Adrenal gland (tissue), 5 donors: Measurements from ENCODE around the gene KIAA0930.

ENCODE experiments used
- POLR2A ChIP-seq, 2 donors: fragments of 450-650 bp; IDR thresholded peaks; one replicate each; pipeline ENCODE4 v1.6.1; 2017; ENCODE audit warnings: antibody characterized with exemption in 2 of 2, mild to moderate bottlenecking in 2 of 2, moderate library complexity in 1 of 2
- TF ChIP-seq, protein P1 (sequence below), 6 experiments: fragments of 450-650 bp in 4 of 6; fragments of 200-600 bp in 2 of 6; sonication (generic) in 1 of 6; IDR thresholded peaks; 1 replicate in 5 of 6; 2 replicates in 1 of 6; pipeline versions ENCODE4 v1.5.1 to v1.8.0; 2016 to 2021; ENCODE audit warnings: antibody characterized with exemption in 6 of 6, mild to moderate bottlenecking in 2 of 6, moderate library complexity in 1 of 6
- donor health status: DM: no; HTN: no; CAD: no.

DNA sequence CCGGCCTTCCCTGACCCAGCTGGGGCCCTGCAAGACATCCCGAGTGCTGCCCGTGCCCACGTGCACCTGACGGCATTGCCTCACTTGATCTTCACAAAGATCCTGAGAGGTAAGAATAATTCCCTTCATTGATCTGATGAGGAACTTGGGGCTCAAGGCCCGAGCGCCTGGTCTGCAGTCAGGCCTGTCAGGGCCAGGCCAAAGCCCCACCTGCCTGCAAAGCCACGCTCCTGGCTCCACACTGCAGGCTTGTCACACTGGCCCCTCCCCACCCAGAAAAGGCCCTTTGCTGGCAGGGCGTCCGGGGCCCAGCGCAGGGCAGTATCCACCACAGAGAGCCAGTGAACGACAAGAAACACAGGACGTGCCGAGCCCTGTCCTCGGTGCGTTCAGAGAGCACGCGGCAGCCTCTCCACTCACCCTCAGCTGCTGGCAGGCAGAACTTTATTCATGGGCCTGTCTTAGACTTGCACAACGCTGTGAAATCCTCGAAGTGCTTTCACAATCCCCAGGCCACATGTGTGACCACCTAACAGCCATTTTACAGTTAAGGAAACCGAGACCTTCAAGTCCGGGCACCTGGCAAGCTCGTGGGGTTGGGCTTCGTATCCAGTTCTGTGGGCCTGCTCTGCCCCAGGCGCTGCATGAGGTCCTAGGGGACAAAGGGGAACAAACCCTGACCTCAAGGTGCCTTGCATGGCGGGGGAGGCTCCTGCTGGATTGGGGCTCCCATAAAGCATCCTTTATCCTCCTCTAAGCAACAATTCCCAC lies 14.8 kb downstream of the KIAA0930 start:
- TF ChIP-seq, protein P1, sequence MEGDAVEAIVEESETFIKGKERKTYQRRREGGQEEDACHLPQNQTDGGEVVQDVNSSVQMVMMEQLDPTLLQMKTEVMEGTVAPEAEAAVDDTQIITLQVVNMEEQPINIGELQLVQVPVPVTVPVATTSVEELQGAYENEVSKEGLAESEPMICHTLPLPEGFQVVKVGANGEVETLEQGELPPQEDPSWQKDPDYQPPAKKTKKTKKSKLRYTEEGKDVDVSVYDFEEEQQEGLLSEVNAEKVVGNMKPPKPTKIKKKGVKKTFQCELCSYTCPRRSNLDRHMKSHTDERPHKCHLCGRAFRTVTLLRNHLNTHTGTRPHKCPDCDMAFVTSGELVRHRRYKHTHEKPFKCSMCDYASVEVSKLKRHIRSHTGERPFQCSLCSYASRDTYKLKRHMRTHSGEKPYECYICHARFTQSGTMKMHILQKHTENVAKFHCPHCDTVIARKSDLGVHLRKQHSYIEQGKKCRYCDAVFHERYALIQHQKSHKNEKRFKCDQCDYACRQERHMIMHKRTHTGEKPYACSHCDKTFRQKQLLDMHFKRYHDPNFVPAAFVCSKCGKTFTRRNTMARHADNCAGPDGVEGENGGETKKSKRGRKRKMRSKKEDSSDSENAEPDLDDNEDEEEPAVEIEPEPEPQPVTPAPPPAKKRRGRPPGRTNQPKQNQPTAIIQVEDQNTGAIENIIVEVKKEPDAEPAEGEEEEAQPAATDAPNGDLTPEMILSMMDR (IDR thresholded peaks at IDR 0.05), result no peak
- no peak for TF ChIP-seq POLR2A (IDR thresholded peaks at IDR 0.05)
